Activated CD4-positive, alpha-beta T cell treated with anti-CD3 and anti-CD28 coated beads, Interleukin-2, amount 10 ng/mL, durations not matched to agents 24 days and 14 days (primary cell): ENCODE measurements around the gene EPHB1. TPM values are rescaled to one million over a fixed set of nuclear protein-coding genes. Genes with fewer than 3 reads are reported as not detected.

ENCODE experiments used
- DNase-seq: peaks from one replicate; pipeline ENCODE4 v3.0.0; 2022
- H3K27ac Mint-ChIP-seq: one replicate; pipeline ENCODE4 v1.8.0; 2022; ENCODE audit warnings: mild to moderate bottlenecking, mixed read lengths
- H3K27me3 Mint-ChIP-seq: one replicate; pipeline ENCODE4 v1.8.0; 2022; ENCODE audit warnings: mixed read lengths
- H3K36me3 Mint-ChIP-seq: one replicate; pipeline ENCODE4 v1.8.0; 2022; ENCODE audit warnings: low read depth, mild to moderate bottlenecking, mixed read lengths
- H3K4me1 Mint-ChIP-seq: one replicate; pipeline ENCODE4 v1.8.0; 2021; ENCODE audit warnings: mixed read lengths
- H3K4me3 Mint-ChIP-seq: one replicate; pipeline ENCODE4 v1.8.0; 2022; ENCODE audit warnings: mild to moderate bottlenecking, moderate library complexity, mixed read lengths
- H3K9me3 Mint-ChIP-seq: one replicate; pipeline ENCODE4 v1.8.0; 2021; ENCODE audit warnings: mixed read lengths
- intact Hi-C: fragments of 100-400 bp; cut with micrococcal nuclease; formaldehyde crosslinking; loops from one replicate; pipeline ENCODE4 v1.15.1; 2023
- total RNA-seq: library from RNA; stranded (reverse); gene quantifications from 2 replicates; pipeline ENCODE4 v1.2.3, GENCODE V29; 2022

Gene EPHB1
- total RNA-seq, 1 donor from 2014 or later = 1.6 TPM

DNA sequence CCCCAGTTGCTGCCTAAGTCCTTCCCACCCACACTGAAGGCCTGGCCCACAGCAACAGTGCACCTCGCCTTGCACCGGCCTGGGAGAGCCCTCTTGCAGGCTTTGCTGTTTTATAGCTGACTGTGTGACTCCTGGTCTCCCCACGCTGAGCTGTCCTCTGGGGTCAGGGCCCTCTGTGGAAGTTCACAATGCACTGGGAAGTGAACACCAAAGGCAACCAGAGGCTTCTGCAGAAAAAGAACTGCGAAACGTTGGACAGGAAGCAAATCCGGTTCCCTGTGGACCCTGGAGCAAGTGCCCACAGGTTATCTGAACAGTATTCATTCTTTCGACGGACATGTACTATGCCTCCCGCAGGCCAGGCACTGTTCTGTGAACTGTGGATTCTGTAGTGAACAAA lies 737 bp upstream of the EPHB1 start:
- no peaks in the 10 kb centered on the region for H3K36me3 Mint-ChIP-seq
- H3K4me3 Mint-ChIP-seq = peak overlapping the region; percentile 91
- H3K9me3 Mint-ChIP-seq = no peaks in the 10 kb centered on the region
- H3K27ac Mint-ChIP-seq = no peak overlapping the region
- H3K4me1 Mint-ChIP-seq = peaks cover 16% of the 10 kb centered on the region
- peaks cover 71% of the 10 kb centered on the region for H3K27me3 Mint-ChIP-seq
- intact Hi-C loops = loop anchor here (2.0 to 10.0 kb wide), 2 partner anchors 180 to 1248 kb away; no protein-coding TSS in a partner anchor
- DNase-seq = no peak

GRCh38 chr3:134795746-134796280 lies 753 bp downstream of the EPHB1 start:
- H3K36me3 Mint-ChIP-seq = no peaks in the 10 kb centered on the region
- peaks cover 68% of the 10 kb centered on the region for H3K27me3 Mint-ChIP-seq
- no peak for DNase-seq

DNA sequence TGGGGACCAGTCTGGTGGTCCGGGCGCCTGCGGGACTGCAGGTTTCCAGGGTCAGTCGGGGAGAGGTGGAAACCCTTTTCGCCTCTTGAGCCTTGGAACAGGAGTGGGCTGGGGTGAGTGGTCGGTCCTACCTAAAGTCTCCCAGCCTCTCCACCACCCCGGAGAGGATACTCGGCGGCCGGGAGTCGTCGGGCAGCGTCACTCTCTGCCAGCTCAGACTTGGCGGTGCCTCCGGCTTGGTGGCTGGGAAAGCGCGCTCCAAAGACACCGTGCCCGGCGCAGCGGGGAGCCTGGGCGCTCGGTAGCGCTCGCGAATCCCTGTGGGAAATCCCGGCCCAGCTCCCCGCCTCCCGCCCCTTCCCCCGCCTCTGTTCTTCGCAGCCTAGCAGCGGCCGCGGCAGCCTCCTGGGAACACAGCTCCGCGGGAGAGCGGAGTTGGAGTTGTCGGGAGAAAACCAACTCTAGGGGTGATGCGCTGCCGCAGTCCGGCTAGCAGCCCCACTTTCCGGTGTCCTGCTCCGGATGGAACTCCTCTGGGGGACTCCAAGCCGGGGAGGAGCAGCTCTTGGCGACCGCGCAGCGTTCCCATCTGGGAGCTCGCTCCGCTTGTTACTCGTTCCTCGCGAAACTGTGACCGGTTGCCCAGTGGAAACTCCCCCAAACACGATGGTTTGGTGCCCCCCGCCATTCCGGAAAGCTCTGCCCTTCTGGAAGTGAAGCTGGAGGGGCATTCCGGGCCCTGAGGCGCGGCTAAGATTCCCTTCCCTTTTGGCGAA lies 1.4 kb downstream of the EPHB1 start:
- intact Hi-C loops = loop anchor here (5.0 to 10.0 kb wide), 2 partner anchors 178 to 706 kb away; no protein-coding TSS in a partner anchor
- no peak for DNase-seq
- Mint-ChIP-seq H3K27ac (no peak overlapping the region), H3K36me3 (no peaks in the 10 kb centered on the region), H3K4me1 (peaks cover 16% of the 10 kb centered on the region), H3K9me3 (no peaks in the 10 kb centered on the region), H3K4me3 (peak overlapping the region; percentile 91), H3K27me3 (peaks cover 63% of the 10 kb centered on the region)

More at GRCh38 chr3:134795746-134796280, 753 bp downstream of the EPHB1 start:
- Mint-ChIP-seq H3K4me1 (peaks cover 16% of the 10 kb centered on the region), H3K9me3 (no peaks in the 10 kb centered on the region), H3K27ac (no peak overlapping the region), H3K4me3 (peak overlapping the region; percentile 91)
- intact Hi-C loops = loop anchor here (1.0 to 10.0 kb wide), 5 partner anchors 42 to 1247 kb away; no protein-coding TSS in a partner anchor

GRCh38 chr3:134797057-134797740 lies 2.1 kb downstream of the EPHB1 start:
- Mint-ChIP-seq H3K27me3 (peaks cover 58% of the 10 kb centered on the region), H3K36me3 (no peaks in the 10 kb centered on the region), H3K27ac (no peak overlapping the region), H3K4me1 (peaks cover 22% of the 10 kb centered on the region), H3K9me3 (no peaks in the 10 kb centered on the region), H3K4me3 (peak overlapping the region; percentile 62)
- intact Hi-C loops = loop anchor here (5.0 to 10.0 kb wide), 2 partner anchors 178 to 705 kb away; no protein-coding TSS in a partner anchor
- DNase-seq = no peak

- intact Hi-C loops = loop anchor here (5.0 to 10.0 kb wide), 2 partner anchors 177 to 704 kb away; no protein-coding TSS in a partner anchor
- H3K4me1 Mint-ChIP-seq = peaks cover 29% of the 10 kb centered on the region
- no peak for DNase-seq
- no peaks in the 10 kb centered on the region for H3K36me3 Mint-ChIP-seq
- H3K27me3 Mint-ChIP-seq = peaks cover 55% of the 10 kb centered on the region
- H3K4me3 Mint-ChIP-seq = peak overlapping the region; percentile 62
- no peak overlapping the region for H3K27ac Mint-ChIP-seq
- H3K9me3 Mint-ChIP-seq = no peaks in the 10 kb centered on the region
Observed at GRCh38 chr3:134797741-134798451, 2.8 kb downstream of the EPHB1 start.

GRCh38 chr3:134798681-134799311 lies 3.7 kb downstream of the EPHB1 start:
- H3K9me3 Mint-ChIP-seq = no peaks in the 10 kb centered on the region
- H3K27ac Mint-ChIP-seq = no peak overlapping the region
- intact Hi-C loops = loop anchor here (5.0 to 10.0 kb wide), 2 partner anchors 176 to 704 kb away; no protein-coding TSS in a partner anchor
- no peak overlapping the region for H3K4me3 Mint-ChIP-seq
- H3K27me3 Mint-ChIP-seq = peaks cover 47% of the 10 kb centered on the region
- H3K4me1 Mint-ChIP-seq = peaks cover 37% of the 10 kb centered on the region
- no peak for DNase-seq
- no peaks in the 10 kb centered on the region for H3K36me3 Mint-ChIP-seq

DNA sequence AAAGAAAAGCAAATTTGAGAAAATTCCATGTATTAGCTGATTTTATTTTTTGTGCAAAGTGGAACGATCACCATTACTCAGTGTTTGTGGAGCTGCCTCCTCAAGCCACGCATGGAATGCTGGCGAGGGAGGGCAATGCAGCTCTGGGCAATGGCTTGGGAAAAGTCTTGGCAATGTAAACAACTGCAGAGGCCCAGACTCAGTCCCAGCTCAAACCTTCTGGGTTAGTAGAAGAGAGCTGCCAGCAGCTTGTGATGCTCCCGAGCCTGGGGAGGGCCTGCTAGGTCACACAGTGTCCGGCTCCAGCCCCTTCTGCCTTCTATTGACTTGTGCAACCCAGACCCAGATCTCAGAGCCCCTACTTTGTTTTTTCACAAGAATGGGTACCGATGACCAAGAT lies 4.3 kb downstream of the EPHB1 start:
- Mint-ChIP-seq H3K36me3 (no peaks in the 10 kb centered on the region), H3K4me3 (no peak overlapping the region), H3K4me1 (peaks cover 40% of the 10 kb centered on the region), H3K27me3 (peaks cover 46% of the 10 kb centered on the region), H3K27ac (no peak overlapping the region), H3K9me3 (no peaks in the 10 kb centered on the region)
- intact Hi-C loops = loop anchor here (5.0 to 10.0 kb wide), 2 partner anchors 175 to 703 kb away; no protein-coding TSS in a partner anchor
- no peak for DNase-seq

- Mint-ChIP-seq H3K27ac (no peak overlapping the region), H3K4me3 (no peak overlapping the region), H3K9me3 (peaks cover 3% of the 10 kb centered on the region), H3K36me3 (no peaks in the 10 kb centered on the region), H3K27me3 (peaks cover 43% of the 10 kb centered on the region), H3K4me1 (peaks cover 37% of the 10 kb centered on the region)
- no peak for DNase-seq
- intact Hi-C loops = loop anchor here (10.0 kb wide), 1 partner anchor 317 kb away; the partner anchor contains the start of genes ANAPC13 and CEP63
Observed at GRCh38 chr3:134801204-134801958, 6.3 kb downstream of the EPHB1 start.

- H3K4me1 Mint-ChIP-seq = peaks cover 30% of the 10 kb centered on the region
- peak overlapping the region; percentile 30 for H3K27ac Mint-ChIP-seq
- no peaks in the 10 kb centered on the region for H3K36me3 Mint-ChIP-seq
- H3K4me3 Mint-ChIP-seq = peak overlapping the region; percentile 32
- H3K27me3 Mint-ChIP-seq = peaks cover 40% of the 10 kb centered on the region
- DNase-seq = no peak
- peaks cover 3% of the 10 kb centered on the region for H3K9me3 Mint-ChIP-seq
- intact Hi-C loops = loop anchor here (1.0 to 10.0 kb wide), 2 partner anchors 102 to 318 kb away; partner anchors contain the start of genes ANAPC13 and CEP63
Observed at GRCh38 chr3:134802428-134803050, 7.5 kb downstream of the EPHB1 start.

DNA sequence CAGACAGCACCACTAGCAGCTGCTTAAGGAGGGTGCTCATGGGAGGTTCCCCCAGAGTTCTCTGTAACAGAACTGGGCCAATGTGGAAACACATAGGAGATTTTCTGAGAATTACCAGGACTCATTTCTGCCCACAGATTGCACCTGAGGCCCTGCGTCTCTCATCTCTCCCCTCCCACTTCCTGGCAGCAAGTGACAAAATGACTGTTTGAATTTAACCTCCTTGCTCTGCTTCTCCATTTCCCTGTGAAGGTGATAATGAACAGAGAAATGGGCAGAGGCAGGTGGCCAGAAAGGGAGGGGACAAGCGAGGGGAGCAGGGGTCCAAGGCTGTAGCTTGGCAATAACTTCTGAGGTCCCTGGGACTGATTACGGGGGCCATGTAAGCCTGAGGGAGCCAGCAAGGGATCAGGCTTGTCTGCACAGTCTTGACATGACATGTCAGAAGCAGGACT lies 8.0 kb downstream of the EPHB1 start:
- peak; percentile 85 for DNase-seq
- Mint-ChIP-seq H3K27me3 (peaks cover 38% of the 10 kb centered on the region), H3K9me3 (peaks cover 3% of the 10 kb centered on the region), H3K4me1 (peaks cover 28% of the 10 kb centered on the region), H3K27ac (peak overlapping the region; percentile 30), H3K36me3 (no peaks in the 10 kb centered on the region), H3K4me3 (peak overlapping the region; percentile 32)
- intact Hi-C loops = loop anchor here (1.0 to 10.0 kb wide), 2 partner anchors 101 to 318 kb away; partner anchors contain the start of genes ANAPC13 and CEP63

GRCh38 chr3:134803652-134804051 lies 8.6 kb downstream of the EPHB1 start:
- no peak overlapping the region for H3K27ac Mint-ChIP-seq
- peaks cover 3% of the 10 kb centered on the region for H3K9me3 Mint-ChIP-seq
- H3K27me3 Mint-ChIP-seq = peaks cover 37% of the 10 kb centered on the region
- intact Hi-C loops = loop anchor here (1.0 to 10.0 kb wide), 2 partner anchors 101 to 319 kb away; partner anchors contain the start of genes ANAPC13 and CEP63
- H3K36me3 Mint-ChIP-seq = no peaks in the 10 kb centered on the region
- no peak overlapping the region for H3K4me3 Mint-ChIP-seq
- DNase-seq = no peak
- H3K4me1 Mint-ChIP-seq = peaks cover 28% of the 10 kb centered on the region
